Suppressor macrophage treated with lipopolysaccharide for 4 hours (primary cell): ENCODE data around the gene FGD6.
"Not testable (repeated sequence)": the region's sequence is repeated elsewhere in the genome, so short reads cannot be mapped to it uniquely, and the experiment has no call there.

Experiments
- DNase-seq: peaks from one replicate; pipeline ENCODE4 v3.0.0-alpha.2; 2020

The FGD6 gene

GRCh38 chr12:95173392-95174251 is 43.6 kb downstream of the FGD6 start:
- DNase-seq, result no peak

- DNase-seq, result peak; percentile 83
Measured at GRCh38 chr12:95169368-95169767, 47.9 kb downstream of the FGD6 start.

GRCh38 chr12:95168746-95169145 is 48.5 kb downstream of the FGD6 start:
- DNase-seq, result no peak

GRCh38 chr12:95164656-95165055 is 52.6 kb downstream of the FGD6 start:
- no peak for DNase-seq

- DNase-seq, result peak; percentile 26
Measured at GRCh38 chr12:95158919-95159318, 58.3 kb downstream of the FGD6 start.

- no peak for DNase-seq
Measured at GRCh38 chr12:95151821-95152220, 65.4 kb downstream of the FGD6 start.

- no peak for DNase-seq
Measured at GRCh38 chr12:95151406-95151805, 65.9 kb downstream of the FGD6 start.

- DNase-seq, result no peak
Measured at GRCh38 chr12:95150501-95150900, 66.8 kb downstream of the FGD6 start.

GRCh38 chr12:95147866-95148265 is 69.4 kb downstream of the FGD6 start:
- DNase-seq, result no peak

- no peak for DNase-seq
Measured at GRCh38 chr12:95146769-95147168, 70.5 kb downstream of the FGD6 start.

GRCh38 chr12:95143621-95144205 is 73.6 kb downstream of the FGD6 start:
- no peak for DNase-seq

GRCh38 chr12:95142431-95143151 is 74.7 kb downstream of the FGD6 start:
- DNase-seq, result no peak

GRCh38 chr12:95141310-95141709 is 76.0 kb downstream of the FGD6 start:
- no peak for DNase-seq

GRCh38 chr12:95138031-95138430 is 79.2 kb downstream of the FGD6 start:
- not testable (repeated sequence) for DNase-seq

- no peak for DNase-seq
Measured at GRCh38 chr12:95136598-95136997, 80.7 kb downstream of the FGD6 start.

GRCh38 chr12:95134085-95134484 is 83.2 kb downstream of the FGD6 start:
- DNase-seq, result no peak

GRCh38 chr12:95131589-95132340 is 85.5 kb downstream of the FGD6 start:
- peak; percentile 67 for DNase-seq

GRCh38 chr12:95130096-95130495 is 87.2 kb downstream of the FGD6 start:
- no peak for DNase-seq

- no peak for DNase-seq
Measured at GRCh38 chr12:95129115-95129514, 88.2 kb downstream of the FGD6 start.

- peak; percentile 33 for DNase-seq
Measured at GRCh38 chr12:95126736-95127135, 90.5 kb downstream of the FGD6 start.

- DNase-seq, result no peak
Measured at GRCh38 chr12:95126076-95126475, 91.2 kb downstream of the FGD6 start.

GRCh38 chr12:95124106-95124505 is 93.2 kb downstream of the FGD6 start:
- no peak for DNase-seq

- no peak for DNase-seq
Measured at GRCh38 chr12:95118788-95119179, 98.5 kb downstream of the FGD6 start.
